Dermis microvascular lymphatic vessel endothelial cell (primary cell): Measurements from ENCODE around the gene ARNT2. TPM values are rescaled to one million over a fixed set of nuclear protein-coding genes. Genes with fewer than 3 reads are reported as not detected.

Experiments used
- DNase-seq, 2 donors: peaks; one replicate each; pipeline versions ENCODE4 v3.0.0 to v3.0.0-alpha.2; 2010; ENCODE audit warnings: low read depth in 2 of 2
- total RNA-seq: library from RNA; depleted of rRNA; stranded (reverse); fragments of >200 nt; gene quantifications from 2 replicates; pipeline ENCODE4 v1.2.1, GENCODE V29; 2014

ARNT2 gene
- total RNA-seq, 1 donor from 2014 or later = under 0.01 TPM

DNA sequence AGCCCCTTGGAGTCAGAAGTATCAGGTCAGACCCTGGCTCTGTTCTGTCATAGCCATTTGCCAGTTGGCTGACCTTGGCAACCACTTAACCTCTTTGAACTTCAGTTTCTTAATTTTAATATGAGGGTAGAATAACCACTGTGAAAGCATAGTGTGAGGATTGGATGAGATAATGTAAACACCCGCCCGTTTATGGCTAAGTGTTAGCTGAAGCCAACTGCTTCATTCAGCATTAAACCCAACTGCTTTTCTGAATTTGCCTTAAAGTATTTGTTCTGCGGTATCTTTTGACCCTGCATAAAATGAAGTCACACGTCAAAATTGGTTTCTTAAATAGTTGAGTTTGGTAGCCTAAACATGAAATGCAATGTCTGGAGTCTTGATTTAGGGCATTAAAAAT, 169.4 kb downstream of the ARNT2 start:
- DNase-seq = no peak

DNA sequence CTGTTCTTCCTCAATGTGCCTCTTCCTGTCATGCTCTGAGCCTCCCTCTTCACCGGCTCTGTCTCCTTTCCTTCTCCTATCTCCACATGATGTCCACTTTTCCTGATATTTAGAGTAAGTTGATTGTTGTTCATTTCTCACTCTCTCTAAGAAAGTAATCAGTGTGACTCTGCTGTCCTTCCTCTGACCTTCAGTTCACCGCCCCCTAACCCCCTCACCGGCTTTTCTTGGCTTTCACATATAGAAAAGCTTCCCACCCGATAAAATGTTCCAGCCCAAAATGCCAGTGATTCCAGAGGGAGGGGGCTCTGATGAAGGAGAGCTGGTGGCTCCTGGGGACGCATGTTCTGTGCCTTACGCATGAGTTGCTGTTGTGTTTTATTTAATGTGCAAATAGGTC, 170.4 kb downstream of the ARNT2 start:
- DNase-seq = no peak

DNA sequence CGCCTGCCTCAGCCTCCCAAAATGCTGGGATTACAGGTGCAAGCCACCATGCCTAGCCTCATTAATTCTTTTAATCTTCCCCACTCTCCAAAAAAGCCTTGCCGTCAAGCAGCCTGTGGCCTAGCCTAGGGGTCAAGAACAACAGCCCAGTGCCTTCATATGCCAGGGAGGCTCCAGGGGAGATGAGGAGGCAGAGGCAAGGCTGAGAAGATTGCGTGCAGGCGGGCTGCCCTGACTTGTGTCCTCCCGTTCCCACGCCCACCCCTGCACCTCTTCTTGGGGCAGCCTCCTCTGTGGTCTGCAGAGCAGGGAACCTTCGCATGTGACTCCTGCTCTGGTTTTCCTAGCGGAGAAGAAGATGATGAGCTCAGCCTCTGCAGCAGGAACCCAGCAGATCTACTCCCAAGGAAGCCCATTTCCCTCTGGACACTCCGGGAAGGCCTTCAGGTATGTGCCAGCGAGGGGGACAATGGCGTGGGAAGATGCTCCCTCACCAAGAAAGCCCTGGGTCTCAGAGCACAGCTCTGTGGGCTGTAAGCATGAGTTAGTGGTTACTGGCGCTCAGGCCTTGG, 172.4 kb downstream of the ARNT2 start:
- no peak for DNase-seq

DNA sequence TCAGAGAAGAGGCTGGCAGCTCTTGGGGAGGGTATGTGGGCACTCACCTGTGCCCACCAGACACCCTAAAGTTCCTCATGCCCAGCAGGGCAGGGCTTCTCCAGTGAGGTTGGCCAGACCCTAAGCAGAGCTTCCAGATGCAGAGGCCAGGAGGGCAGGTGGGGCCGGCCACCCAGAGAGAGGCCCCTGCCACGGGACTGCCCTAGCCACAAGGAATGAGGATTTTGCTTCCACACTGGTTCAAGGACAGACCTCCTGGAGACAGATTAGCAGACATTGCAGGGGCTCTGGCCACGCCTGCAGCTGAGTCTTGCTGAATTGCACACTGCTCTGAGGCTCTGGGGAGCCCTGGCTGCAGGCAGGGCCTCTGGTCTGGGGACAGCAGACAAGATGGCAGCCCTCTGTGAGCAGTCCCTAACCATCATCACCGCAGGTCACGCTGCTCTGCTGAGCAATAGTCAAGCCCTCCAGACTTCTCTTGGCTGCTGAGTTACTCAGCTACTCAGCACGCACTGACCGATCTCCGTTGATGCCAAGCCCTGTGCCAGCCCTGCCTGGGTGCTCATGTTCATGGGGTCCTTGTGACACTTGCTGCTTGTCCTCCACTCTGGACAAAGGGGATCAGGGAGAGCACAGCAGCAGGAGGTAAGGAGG, 173.5 kb downstream of the ARNT2 start:
- no peak for DNase-seq

- DNase-seq = no peak
Measured at GRCh38 chr15:80578206-80578595, 174.0 kb downstream of the ARNT2 start.

GRCh38 chr15:80578871-80579270, 174.7 kb downstream of the ARNT2 start:
- DNase-seq = no peak

DNA sequence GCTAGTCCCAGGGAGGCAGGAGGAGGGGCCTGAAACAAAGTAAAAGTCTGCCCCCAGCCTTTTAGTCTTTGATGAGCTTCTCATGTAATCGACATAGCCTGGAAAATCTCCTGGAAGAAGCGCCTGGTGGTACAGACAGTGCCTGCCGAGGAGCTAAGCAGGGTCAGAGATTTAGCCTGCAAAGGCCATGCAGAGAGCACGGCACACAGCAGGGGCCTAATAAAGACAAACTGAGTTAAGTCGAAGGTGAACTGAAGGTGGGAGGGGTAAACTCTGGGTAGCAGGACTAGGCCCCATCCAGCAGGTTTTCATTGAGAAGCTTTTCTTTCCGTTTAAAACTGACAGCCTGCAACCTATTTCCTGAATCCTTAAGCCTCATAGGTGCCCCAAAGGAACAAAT, 175.4 kb downstream of the ARNT2 start:
- no peak for DNase-seq

DNA sequence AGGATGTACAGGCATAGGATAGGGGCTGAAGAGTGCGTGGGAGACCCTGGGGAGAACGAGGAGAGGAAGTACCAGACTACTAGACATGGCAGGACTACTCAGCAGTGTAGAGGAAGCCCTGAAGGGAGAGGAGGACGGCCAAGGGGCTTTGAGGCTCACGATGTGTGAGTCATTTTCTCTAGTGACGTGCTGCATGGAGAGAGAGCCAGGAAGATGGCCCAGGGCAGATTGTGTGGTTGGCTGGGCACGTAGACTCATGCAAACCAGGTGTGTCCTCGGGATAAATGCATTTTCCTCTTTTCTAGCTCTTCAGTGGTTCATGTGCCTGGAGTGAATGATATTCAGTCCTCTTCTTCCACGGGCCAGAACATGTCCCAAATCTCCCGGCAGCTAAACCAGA, 175.9 kb downstream of the ARNT2 start:
- DNase-seq = no peak

- no peak for DNase-seq
Measured at GRCh38 chr15:80580536-80581260, 176.5 kb downstream of the ARNT2 start.

DNA sequence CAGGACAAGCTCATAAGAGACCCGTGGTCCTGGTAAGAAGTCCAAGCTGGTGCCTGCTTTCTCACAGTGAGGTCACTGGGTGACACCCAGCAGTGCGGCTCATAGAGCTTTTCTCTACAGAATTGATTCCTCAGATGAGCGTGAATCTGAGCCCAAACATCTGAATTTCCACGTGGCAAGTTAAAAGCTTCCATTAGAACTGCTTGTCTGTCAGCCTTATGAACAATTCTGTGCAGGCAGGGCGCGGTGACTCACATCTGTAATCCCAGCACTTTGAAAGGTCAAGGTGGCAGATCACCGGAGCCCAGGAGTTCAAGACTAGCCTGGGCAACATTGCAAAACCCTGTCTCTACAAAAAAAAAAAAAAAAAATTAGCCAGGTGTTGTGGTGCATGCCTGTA, 177.8 kb downstream of the ARNT2 start:
- no peak for DNase-seq

DNA sequence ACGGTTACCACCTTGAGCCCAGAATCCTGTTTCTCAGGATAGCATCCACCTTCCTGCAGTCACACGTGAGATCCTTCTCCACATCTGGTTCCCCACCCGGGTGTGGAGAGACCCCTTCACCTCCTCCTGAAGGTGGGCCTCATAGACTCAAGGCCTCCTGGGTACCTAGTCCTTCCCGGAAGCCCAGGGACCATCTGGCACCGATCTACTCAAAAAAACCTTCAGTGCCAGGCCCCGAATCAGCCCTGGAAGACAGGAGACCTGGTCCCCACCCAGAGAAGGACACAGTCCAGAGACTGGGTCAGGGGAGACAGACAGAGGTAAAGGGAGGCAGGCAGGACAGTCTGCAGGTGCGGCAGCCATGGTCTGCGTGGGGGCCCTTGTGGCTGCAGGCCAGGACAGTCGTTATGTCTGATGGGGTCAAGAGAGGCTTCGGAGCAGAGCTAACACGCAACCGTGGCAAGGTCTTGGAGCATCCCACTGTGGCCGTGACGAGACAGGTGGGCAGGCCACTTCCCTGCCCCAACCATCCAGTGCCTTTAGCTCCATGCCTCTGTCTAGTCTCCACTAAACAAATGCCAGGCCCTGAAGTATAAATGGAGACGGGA, 178.7 kb downstream of the ARNT2 start:
- no peak for DNase-seq

- no peak for DNase-seq
Measured at GRCh38 chr15:80584561-80584964, 180.4 kb downstream of the ARNT2 start.

- DNase-seq = no peak
Measured at GRCh38 chr15:80584973-80585525, 180.9 kb downstream of the ARNT2 start.

DNA sequence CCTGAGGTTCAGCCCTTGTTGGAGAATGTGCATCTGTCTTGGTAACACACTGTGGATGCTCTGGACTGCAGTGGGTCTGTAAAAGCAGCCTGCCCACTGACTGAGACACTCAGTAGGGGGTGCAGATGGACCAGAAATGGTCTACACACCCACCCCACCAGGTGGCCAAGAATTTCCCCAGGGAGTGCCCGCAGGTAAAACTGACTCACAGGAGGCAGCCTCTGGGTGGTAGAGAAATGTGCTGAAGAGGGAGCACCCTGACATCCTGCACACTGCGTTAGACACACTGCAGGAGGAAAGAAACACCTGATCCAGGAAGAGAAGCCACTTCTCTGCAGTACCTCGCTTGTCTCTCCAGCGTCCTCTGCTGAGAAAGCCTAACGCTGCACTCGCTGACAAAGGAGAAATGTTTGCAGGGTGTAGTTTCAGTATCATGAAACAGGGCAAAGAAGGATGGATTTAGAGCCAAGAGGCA, 181.4 kb downstream of the ARNT2 start:
- DNase-seq = no peak

GRCh38 chr15:80586161-80586560, 182.0 kb downstream of the ARNT2 start:
- no peak for DNase-seq

GRCh38 chr15:80587007-80587406, 182.8 kb downstream of the ARNT2 start:
- no peak for DNase-seq

DNA sequence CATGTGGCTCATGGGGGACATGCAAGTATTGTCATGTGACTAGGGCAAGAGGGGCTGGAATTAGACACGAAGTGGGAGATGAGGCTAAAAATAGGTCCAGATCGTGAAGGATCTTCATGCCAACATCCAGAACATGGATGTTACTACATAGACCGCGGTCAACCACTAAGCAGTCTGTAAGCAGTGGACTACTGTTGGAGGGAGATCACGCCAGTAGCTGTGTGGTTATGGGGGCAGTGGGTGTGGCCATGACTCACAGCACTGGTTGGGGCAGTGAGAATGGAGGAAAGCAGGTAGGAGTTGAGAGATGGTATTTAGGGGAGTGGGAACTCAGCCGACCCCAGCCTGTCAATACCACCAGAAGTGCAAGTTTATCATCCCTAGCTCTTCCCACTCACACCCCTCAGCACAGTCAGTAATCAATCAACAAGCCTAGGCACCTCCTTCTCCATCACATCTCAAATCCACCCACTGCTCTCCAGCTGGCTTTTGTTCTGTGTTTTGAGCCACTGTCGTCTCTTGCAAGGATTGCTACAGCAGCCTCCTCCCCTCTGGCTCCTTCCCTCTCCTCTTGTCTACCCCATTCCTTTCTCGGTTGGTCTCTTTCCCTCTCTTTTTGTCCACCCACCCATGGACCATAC, 183.8 kb downstream of the ARNT2 start:
- DNase-seq = no peak

DNA sequence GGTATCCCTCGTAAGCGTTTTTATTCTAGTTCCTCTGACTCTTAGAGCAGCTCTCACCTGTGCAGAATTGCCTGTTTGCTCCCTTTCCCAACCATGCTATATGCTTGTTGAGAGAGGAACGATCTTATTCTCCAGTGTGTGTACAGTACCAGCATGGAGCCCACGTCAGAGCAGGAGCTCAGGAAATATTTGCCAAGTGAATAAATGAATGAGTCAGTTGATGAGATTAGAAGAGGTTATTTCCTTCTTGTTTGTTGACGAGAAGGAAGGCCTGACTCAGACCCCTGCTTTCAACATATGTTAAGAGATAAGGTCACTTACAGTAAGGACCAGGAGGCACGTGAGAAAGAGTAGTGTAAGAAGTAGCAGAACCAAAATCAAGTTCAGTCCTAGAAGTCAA, 184.6 kb downstream of the ARNT2 start:
- DNase-seq = peak in 1 of 2 donors; percentile 82

- DNase-seq = peak in 1 of 2 donors; percentile 9
Measured at GRCh38 chr15:80590761-80591355, 186.7 kb downstream of the ARNT2 start.

GRCh38 chr15:80591471-80591870, 187.3 kb downstream of the ARNT2 start:
- no peak for DNase-seq
